ENCODE measurements around the gene P2RX1.

The P2RX1 gene

DNA sequence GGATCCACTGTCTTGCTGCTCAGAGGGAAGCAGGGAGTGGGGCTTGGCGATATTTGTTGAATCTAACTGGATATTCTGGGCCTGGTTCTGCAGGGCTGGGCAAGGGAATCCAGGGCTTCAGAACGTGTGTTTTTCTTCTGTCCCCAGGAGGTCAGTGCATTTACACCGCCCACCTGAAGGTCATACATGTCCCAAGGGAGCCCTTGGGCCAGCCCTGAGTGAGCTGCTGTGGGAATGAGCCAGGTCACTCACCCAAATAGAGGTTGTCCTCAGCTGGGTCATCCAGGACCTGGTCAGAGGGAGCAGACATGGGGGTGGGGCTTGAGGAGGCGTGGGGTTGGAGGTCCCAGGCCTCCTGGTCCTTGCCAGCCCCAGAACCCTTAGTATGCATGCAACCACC is 34.0 kb downstream of the P2RX1 start:
- Histone ChIP-seq H2AFZ (ENCODE audit: low read length) (no peak overlapping the region), H3K4me3 (ENCODE audit: low read depth, low read length, poor library complexity, severe bottlenecking) (no peak overlapping the region), H3K9ac (ENCODE audit: low read length) (no peak overlapping the region), H3K4me1 (ENCODE audit: insufficient read depth, low read length, severe bottlenecking) (no peaks in the 10 kb centered on the region), H3K9me3 (ENCODE audit: low read length) (no peaks in the 10 kb centered on the region), H3K36me3 (ENCODE audit: insufficient read depth, low read length) (no peaks in the 10 kb centered on the region), H4K20me1 (ENCODE audit: insufficient read depth, low read length) (no peaks in the 10 kb centered on the region), H3K79me2 (ENCODE audit: insufficient read depth, low read length) (no peaks in the 10 kb centered on the region), H3F3A (ENCODE audit: insufficient read depth, low read length) (no peaks in the 10 kb centered on the region), H3K4me2 (ENCODE audit: low read length) (no peak overlapping the region), H3K9me2 (ENCODE audit: low read depth, low read length) (no peaks in the 10 kb centered on the region), H3K27ac (ENCODE audit: low read depth, low read length, poor library complexity, severe bottlenecking) (no peak overlapping the region), H3K27me3 (ENCODE audit: insufficient read depth, low read length) (no peaks in the 10 kb centered on the region; the same call in 1 of the 2 replicates)
- no peak for TF ChIP-seq EZH2 (IDR thresholded peaks at IDR 0.05; ENCODE audit: borderline replicate concordance, low read length)
- TF ChIP-seq, protein P1, sequence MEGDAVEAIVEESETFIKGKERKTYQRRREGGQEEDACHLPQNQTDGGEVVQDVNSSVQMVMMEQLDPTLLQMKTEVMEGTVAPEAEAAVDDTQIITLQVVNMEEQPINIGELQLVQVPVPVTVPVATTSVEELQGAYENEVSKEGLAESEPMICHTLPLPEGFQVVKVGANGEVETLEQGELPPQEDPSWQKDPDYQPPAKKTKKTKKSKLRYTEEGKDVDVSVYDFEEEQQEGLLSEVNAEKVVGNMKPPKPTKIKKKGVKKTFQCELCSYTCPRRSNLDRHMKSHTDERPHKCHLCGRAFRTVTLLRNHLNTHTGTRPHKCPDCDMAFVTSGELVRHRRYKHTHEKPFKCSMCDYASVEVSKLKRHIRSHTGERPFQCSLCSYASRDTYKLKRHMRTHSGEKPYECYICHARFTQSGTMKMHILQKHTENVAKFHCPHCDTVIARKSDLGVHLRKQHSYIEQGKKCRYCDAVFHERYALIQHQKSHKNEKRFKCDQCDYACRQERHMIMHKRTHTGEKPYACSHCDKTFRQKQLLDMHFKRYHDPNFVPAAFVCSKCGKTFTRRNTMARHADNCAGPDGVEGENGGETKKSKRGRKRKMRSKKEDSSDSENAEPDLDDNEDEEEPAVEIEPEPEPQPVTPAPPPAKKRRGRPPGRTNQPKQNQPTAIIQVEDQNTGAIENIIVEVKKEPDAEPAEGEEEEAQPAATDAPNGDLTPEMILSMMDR (IDR thresholded peaks at IDR 0.05; ENCODE audit: low read length): no peak

DNA sequence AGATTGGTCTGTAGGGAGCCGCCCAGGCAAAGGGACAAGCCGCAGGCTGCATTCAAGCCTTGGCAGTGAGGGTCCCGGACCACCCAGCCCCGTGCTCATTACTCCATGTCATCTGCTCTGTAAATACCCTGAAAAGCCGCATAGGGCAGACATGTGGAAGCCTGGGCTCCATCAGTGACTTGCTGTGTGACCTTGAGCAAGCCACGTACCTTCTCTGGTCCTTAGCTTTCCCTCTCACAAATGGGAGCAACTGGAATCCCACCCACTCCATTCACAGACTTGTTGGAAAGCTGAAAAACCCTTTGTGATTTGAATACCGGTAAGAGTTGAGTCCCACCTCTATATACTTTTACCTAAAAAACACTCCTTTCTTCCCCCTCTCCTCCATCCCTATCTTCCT is 35.3 kb downstream of the P2RX1 start:
- no peak overlapping the region for H3K4me3 ChIP-seq (ENCODE audit: low read depth, low read length, poor library complexity, severe bottlenecking)
- H3K4me2 ChIP-seq (ENCODE audit: low read length): no peak overlapping the region
- no peak overlapping the region for H2AFZ ChIP-seq (ENCODE audit: low read length)
- no peak overlapping the region for H3K9ac ChIP-seq (ENCODE audit: low read length)
- H4K20me1 ChIP-seq (ENCODE audit: insufficient read depth, low read length): no peaks in the 10 kb centered on the region
- H3K4me1 ChIP-seq (ENCODE audit: insufficient read depth, low read length, severe bottlenecking): no peaks in the 10 kb centered on the region
- no peaks in the 10 kb centered on the region for H3K79me2 ChIP-seq (ENCODE audit: insufficient read depth, low read length)
- no peaks in the 10 kb centered on the region for H3K9me3 ChIP-seq (ENCODE audit: low read length)
- no peak overlapping the region for H3K27ac ChIP-seq (ENCODE audit: low read depth, low read length, poor library complexity, severe bottlenecking)
- peaks cover 3% of the 10 kb centered on the region; the same call in 1 of the 2 replicates for H3K27me3 ChIP-seq (ENCODE audit: insufficient read depth, low read length)
- no peak for TF ChIP-seq EZH2 (IDR thresholded peaks at IDR 0.05; ENCODE audit: borderline replicate concordance, low read length)
- TF ChIP-seq, protein P1 (IDR thresholded peaks at IDR 0.05; ENCODE audit: low read length): no peak
- H3F3A ChIP-seq (ENCODE audit: insufficient read depth, low read length): no peaks in the 10 kb centered on the region
- no peaks in the 10 kb centered on the region for H3K36me3 ChIP-seq (ENCODE audit: insufficient read depth, low read length)
- no peaks in the 10 kb centered on the region for H3K9me2 ChIP-seq (ENCODE audit: low read depth, low read length)

DNA sequence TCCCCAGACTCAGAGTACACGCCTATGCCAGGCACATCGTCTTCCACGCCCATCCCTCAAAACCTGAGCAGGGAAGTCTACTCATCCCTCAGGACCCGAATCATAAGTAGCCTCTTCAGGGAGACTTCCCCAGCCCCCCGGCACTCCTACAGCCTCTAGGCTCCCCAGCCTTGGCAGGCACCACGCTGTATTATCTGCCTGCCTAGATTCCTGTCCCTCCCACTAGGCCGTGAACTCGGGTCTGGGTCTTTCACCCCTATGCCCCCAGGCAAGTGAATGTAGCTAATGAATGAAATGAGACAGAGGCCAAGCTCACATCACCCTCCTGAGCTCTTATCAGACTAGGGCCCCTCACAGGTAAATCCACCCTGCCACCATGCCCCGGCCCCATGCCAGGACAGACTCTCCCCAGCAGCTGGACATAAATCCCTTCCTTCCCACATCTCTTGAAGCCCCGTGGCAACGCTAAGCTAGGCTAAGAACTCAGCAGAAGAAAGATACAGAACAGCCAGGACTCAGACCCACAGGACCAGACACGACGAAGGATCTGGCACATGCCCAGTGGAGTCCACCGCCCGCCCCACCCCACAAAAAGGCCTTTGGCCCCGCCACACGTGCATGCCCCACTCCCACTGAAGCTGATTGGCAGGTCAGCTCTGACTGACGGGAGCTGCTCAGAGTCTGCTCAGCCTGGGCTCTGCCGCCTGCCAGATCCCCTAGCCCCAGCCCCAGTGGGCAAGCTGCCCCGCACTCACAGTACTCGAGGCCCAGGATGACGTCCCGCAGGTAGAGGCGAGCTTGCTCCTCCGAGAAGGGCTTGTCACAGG is 36.5 kb downstream of the P2RX1 start:
- Histone ChIP-seq H3F3A (ENCODE audit: insufficient read depth, low read length) (no peaks in the 10 kb centered on the region), H3K9me2 (ENCODE audit: low read depth, low read length) (no peaks in the 10 kb centered on the region), H3K4me2 (ENCODE audit: low read length) (no peak overlapping the region), H3K9me3 (ENCODE audit: low read length) (no peaks in the 10 kb centered on the region), H3K79me2 (ENCODE audit: insufficient read depth, low read length) (no peaks in the 10 kb centered on the region), H3K9ac (ENCODE audit: low read length) (no peak overlapping the region), H3K36me3 (ENCODE audit: insufficient read depth, low read length) (no peaks in the 10 kb centered on the region), H4K20me1 (ENCODE audit: insufficient read depth, low read length) (no peaks in the 10 kb centered on the region), H3K4me3 (ENCODE audit: low read depth, low read length, poor library complexity, severe bottlenecking) (no peak overlapping the region), H3K27ac (ENCODE audit: low read depth, low read length, poor library complexity, severe bottlenecking) (no peak overlapping the region), H3K27me3 (ENCODE audit: insufficient read depth, low read length) (peaks cover 7% of the 10 kb centered on the region; the same call in 1 of the 2 replicates), H3K4me1 (ENCODE audit: insufficient read depth, low read length, severe bottlenecking) (no peaks in the 10 kb centered on the region), H2AFZ (ENCODE audit: low read length) (no peak overlapping the region)
- no peak for TF ChIP-seq EZH2 (IDR thresholded peaks at IDR 0.05; ENCODE audit: borderline replicate concordance, low read length)
- TF ChIP-seq, protein P1 (IDR thresholded peaks at IDR 0.05; ENCODE audit: low read length): no peak
